Measurements from ENCODE around the gene NAIF1. TPM values are rescaled to one million over a fixed set of nuclear protein-coding genes. Genes with fewer than 3 reads are reported as not detected.
A peak's percentile ranks its signal among the peaks of the same experiment; 100 is the strongest.

NAIF1 gene
- total RNA-seq, 2 experiments from 2014 or later = 8.6 to 14.9 TPM

DNA sequence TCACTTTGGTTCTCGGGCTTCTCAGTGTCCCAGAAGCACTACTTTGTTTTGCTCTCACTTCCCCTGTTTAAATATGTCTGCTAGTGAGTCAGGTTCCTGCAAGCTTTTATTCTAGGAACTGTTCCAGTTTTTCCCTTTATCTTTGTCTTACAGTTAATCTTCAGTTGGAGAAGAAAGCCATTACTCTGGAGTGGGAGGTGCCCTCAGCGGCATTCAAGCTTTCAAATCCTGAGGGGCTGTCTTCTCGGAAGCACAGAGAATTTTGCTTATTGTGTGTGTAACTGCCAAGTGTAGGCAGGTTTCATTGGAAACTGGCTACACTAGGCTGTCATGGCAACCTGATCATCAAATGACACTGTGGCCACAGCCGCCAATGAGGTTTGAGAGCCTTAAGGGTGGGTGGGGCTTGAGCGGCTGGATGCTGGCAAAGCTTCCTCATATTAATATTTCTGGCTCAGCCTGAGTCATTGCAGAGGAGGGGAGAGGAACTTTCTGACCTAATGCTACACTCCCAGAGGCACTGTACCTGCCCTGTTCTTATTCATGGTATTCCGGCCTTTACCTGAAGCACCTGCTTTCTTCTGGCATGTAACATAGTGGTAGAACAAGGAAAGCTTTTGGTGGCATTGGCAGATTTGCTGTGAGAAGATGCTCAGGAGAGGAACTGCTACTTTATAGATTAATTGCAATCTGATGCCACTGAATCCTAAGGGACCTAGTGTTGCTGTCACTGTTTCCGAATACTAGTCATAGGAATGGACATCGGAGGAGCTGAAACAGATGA, 27.2 kb upstream of the NAIF1 start:
- intact Hi-C loops (cut with micrococcal nuclease; ENCODE audit: unreplicated experiment) = no loop called here
- no peak overlapping the region for H3K4me3 ChIP-seq (ENCODE audit: low read depth, low read length, poor library complexity, severe bottlenecking)
- peaks cover 33% of the 10 kb centered on the region; the same call in 1 of the 2 replicates for H3K36me3 ChIP-seq (ENCODE audit: insufficient read depth, low read length)
- peak overlapping the region; percentile 9; the same call in 1 of the 2 replicates for H3K4me2 ChIP-seq (ENCODE audit: low read length)
- no peak overlapping the region for H3K27ac ChIP-seq (ENCODE audit: low read depth, low read length, poor library complexity, severe bottlenecking)
- peaks cover 5% of the 10 kb centered on the region for H4K20me1 ChIP-seq (ENCODE audit: insufficient read depth, low read length)
- H3K9me3 ChIP-seq (ENCODE audit: low read length) = no peaks in the 10 kb centered on the region
- ChIA-PET POLR2A (no interaction called here), CTCF (ENCODE audit: unreplicated experiment) (no interaction called here)
- DNase-seq (ENCODE audit: low spot score) = peak; percentile 58
- H2AFZ ChIP-seq (ENCODE audit: low read length) = no peak overlapping the region
- no TSS peak for BruUV-seq (replicated peaks)
- no peaks in the 10 kb centered on the region for H3K9me2 ChIP-seq (ENCODE audit: insufficient read depth, low read length)
- H3K79me2 ChIP-seq (ENCODE audit: insufficient read depth, low read depth, low read length) = peaks cover 55% of the 10 kb centered on the region
- TF ChIP-seq, protein P1, sequence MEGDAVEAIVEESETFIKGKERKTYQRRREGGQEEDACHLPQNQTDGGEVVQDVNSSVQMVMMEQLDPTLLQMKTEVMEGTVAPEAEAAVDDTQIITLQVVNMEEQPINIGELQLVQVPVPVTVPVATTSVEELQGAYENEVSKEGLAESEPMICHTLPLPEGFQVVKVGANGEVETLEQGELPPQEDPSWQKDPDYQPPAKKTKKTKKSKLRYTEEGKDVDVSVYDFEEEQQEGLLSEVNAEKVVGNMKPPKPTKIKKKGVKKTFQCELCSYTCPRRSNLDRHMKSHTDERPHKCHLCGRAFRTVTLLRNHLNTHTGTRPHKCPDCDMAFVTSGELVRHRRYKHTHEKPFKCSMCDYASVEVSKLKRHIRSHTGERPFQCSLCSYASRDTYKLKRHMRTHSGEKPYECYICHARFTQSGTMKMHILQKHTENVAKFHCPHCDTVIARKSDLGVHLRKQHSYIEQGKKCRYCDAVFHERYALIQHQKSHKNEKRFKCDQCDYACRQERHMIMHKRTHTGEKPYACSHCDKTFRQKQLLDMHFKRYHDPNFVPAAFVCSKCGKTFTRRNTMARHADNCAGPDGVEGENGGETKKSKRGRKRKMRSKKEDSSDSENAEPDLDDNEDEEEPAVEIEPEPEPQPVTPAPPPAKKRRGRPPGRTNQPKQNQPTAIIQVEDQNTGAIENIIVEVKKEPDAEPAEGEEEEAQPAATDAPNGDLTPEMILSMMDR (conservative IDR thresholded peaks at IDR 0.05; ENCODE audit: low read length) = no peak
- peaks cover 23% of the 10 kb centered on the region for H3K4me1 ChIP-seq (ENCODE audit: insufficient read depth, low read length, poor library complexity, severe bottlenecking)

- intact Hi-C loops (cut with micrococcal nuclease; ENCODE audit: unreplicated experiment) = no loop called here
- Histone ChIP-seq H3K36me3 (ENCODE audit: insufficient read depth, low read length) (peaks cover 42% of the 10 kb centered on the region), H3K27ac (ENCODE audit: low read depth, low read length, poor library complexity, severe bottlenecking) (peak overlapping the region; percentile 18), H3K9me3 (ENCODE audit: low read length) (no peaks in the 10 kb centered on the region), H3K4me1 (ENCODE audit: insufficient read depth, low read length, poor library complexity, severe bottlenecking) (peaks cover 23% of the 10 kb centered on the region), H4K20me1 (ENCODE audit: insufficient read depth, low read length) (peaks cover 5% of the 10 kb centered on the region), H3K4me2 (ENCODE audit: low read length) (no peak overlapping the region), H3K9me2 (ENCODE audit: insufficient read depth, low read length) (no peaks in the 10 kb centered on the region), H3K79me2 (ENCODE audit: insufficient read depth, low read depth, low read length) (peaks cover 69% of the 10 kb centered on the region), H2AFZ (ENCODE audit: low read length) (no peak overlapping the region), H3K4me3 (ENCODE audit: low read depth, low read length, poor library complexity, severe bottlenecking) (no peak overlapping the region)
- no peak for DNase-seq (ENCODE audit: low spot score)
- POLR2A ChIA-PET = interaction anchor here (0.6 to 1.2 kb wide), 4 partner anchors 13 to 64 kb away, joined by 3 to 4 read pairs (median 4); no protein-coding TSS in a partner anchor
- no peak for TF ChIP-seq EZH2phosphoT487 (IDR thresholded peaks at IDR 0.05; ENCODE audit: borderline replicate concordance, low read depth, low read length)
- TF ChIP-seq, protein P1 (conservative IDR thresholded peaks at IDR 0.05; ENCODE audit: low read length) = no peak
- CTCF ChIA-PET (ENCODE audit: unreplicated experiment) = no interaction called here
- BruUV-seq (replicated peaks) = no TSS peak
Observed at GRCh38 chr9:128093011-128093410, 25.9 kb upstream of the NAIF1 start.
